DOHH2 (cell line): ENCODE data around the gene CDK5R1.

Source experiments
- CTCF ChIP-seq: fragments of 200-600 bp; sonication (generic); IDR thresholded peaks from one replicate; pipeline ENCODE4 v1.5.1; 2014; ENCODE audit warnings: antibody characterized with exemption, mild to moderate bottlenecking, low read depth, low read length; ENCODE audit not compliant: poor library complexity, severe bottlenecking
- EZH2phosphoT487 ChIP-seq: fragments of 200-600 bp; sonication (generic); IDR thresholded peaks from 2 replicates; pipeline ENCODE4 v1.6.1; 2017; ENCODE audit warnings: borderline replicate concordance, mild to moderate bottlenecking, antibody characterized with exemption, low read length, moderate library complexity, mixed read lengths

- TF ChIP-seq CTCF = no peak
- TF ChIP-seq EZH2phosphoT487 = no peak
These were observed 39.8 kb upstream of the CDK5R1 start for GRCh38 chr17:32446949-32447348.
